GM18499 (cell line): ENCODE data around the gene LATS2.
"Not testable (repeated sequence)": the region's sequence is repeated elsewhere in the genome, so short reads cannot be mapped to it uniquely, and the experiment has no call there.

Experiments used
- ATAC-seq: cut with Tn5 transposase; IDR thresholded peaks from one replicate; pipeline ENCODE4 v1.9.1; 2021; ENCODE audit warnings: moderate number of reproducible peaks; ENCODE audit not compliant: insufficient read depth, unreplicated experiment

LATS2 gene

DNA sequence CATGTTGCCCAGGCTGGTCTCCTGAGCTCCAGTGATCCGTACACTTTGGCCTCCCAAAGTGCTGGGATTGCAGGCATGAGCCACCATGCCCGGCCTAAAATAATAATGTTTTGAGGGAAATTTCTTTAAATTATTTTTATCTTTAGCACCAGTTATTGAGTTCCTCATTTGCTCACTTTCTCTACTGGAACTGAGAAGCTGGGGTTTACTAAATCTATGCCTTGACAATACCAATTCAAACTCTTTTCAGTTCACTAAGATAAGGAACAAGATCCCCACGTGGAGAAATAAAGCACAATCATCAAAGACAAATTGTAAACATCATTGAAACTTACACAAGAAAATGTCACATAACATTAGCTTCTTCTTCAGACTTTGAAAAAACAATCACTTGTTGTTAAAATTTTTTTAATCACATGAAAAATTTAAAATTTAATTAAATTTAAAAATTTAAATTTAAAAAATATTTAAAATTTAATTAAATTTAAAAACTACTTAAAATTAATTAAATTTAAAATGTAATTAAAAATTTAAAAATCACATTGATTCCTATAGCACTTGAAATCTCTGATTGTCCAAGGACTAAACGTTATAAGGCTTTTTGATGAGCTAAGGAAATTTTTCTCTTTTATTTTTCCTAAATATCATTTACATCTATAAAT, 133.7 kb downstream of the LATS2 start:
- no peak for ATAC-seq

DNA sequence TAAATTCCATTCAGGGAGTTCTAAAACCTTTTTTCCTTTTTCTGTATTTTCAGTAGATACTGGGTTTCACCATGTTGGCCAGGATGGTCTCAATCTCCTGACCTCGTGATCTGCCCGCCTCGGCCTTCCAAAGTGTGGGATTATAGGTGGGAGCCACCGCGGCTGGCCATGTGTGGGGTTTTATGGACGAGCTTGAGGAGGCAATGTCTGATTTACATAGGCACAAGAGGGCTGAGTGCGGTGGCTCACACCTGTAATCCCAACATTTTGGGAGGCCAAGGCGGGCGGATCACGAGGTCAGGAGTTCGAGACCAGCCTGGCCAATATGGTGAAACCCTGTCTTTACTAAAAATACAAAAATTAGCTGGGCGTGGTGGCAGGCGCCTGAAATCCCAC, 136.0 kb downstream of the LATS2 start:
- ATAC-seq = not testable (repeated sequence)

GRCh38 chr13:20924758-20925394, 136.5 kb downstream of the LATS2 start:
- no peak for ATAC-seq

GRCh38 chr13:20923272-20923671, 138.1 kb downstream of the LATS2 start:
- ATAC-seq = no peak
